HepG2 (cell line): ENCODE measurements around the gene MAN2B2. TPM values are rescaled to one million over a fixed set of nuclear protein-coding genes. Genes with fewer than 3 reads are reported as not detected.

Experiments
- BCL3 ChIP-seq: sonication (generic); formaldehyde crosslinking; IDR thresholded peaks from 2 replicates; pipeline ENCODE4 v1.5.1; 2020; ENCODE audit warnings: mild to moderate bottlenecking, missing genetic modification reagents, moderate library complexity
- CERS6 ChIP-seq: sonication (generic); formaldehyde crosslinking; IDR thresholded peaks from 2 replicates; pipeline ENCODE4 v1.5.0; 2020; ENCODE audit warnings: missing genetic modification reagents
- DNMT3B ChIP-seq: conservative IDR thresholded peaks from 2 replicates; pipeline ENCODE4 v1.6.1; 2016; ENCODE audit warnings: missing biosample characterization, control low read depth
- EEA1 ChIP-seq: sonication (generic); formaldehyde crosslinking; IDR thresholded peaks from 2 replicates; pipeline ENCODE4 v1.5.1; 2020; ENCODE audit warnings: mild to moderate bottlenecking, missing genetic modification reagents, borderline replicate concordance
- FLYWCH1 ChIP-seq: sonication (generic); formaldehyde crosslinking; IDR thresholded peaks from 2 replicates; pipeline ENCODE4 v1.8.1; 2023; ENCODE audit warnings: mild to moderate bottlenecking, missing genetic modification reagents
- NCOA5 ChIP-seq: sonication (generic); formaldehyde crosslinking; IDR thresholded peaks from 2 replicates; pipeline ENCODE4 v1.4.0; 2020; ENCODE audit warnings: missing genetic modification reagents
- PTBP1 ChIP-seq: fragments of 200-400 bp; formaldehyde crosslinking; IDR thresholded peaks from 2 replicates; pipeline ENCODE4 v1.6.1; 2018; ENCODE audit warnings: low read length, low read depth; ENCODE audit not compliant: poor library complexity, severe bottlenecking
- REL ChIP-seq: sonication (generic); formaldehyde crosslinking; conservative IDR thresholded peaks from 2 replicates; pipeline ENCODE4 v1.8.0; 2022; ENCODE audit warnings: mild to moderate bottlenecking, missing genetic modification reagents, moderate library complexity
- SMAD1 ChIP-seq: sonication (generic); formaldehyde crosslinking; IDR thresholded peaks from 2 replicates; pipeline ENCODE4 v1.4.0; 2020; ENCODE audit warnings: missing genetic modification reagents, low read depth, mild to moderate bottlenecking, borderline replicate concordance
- ZNF446 ChIP-seq: sonication (generic); formaldehyde crosslinking; IDR thresholded peaks from 2 replicates; pipeline ENCODE4 v1.5.0; 2020; ENCODE audit warnings: mild to moderate bottlenecking, missing genetic modification reagents
- ZNF563 ChIP-seq: sonication (generic); formaldehyde crosslinking; IDR thresholded peaks from 2 replicates; pipeline ENCODE4 v1.8.0; 2022; ENCODE audit warnings: mild to moderate bottlenecking, moderate library complexity, missing genetic modification reagents
- ZNF569 ChIP-seq: sonication (generic); formaldehyde crosslinking; IDR thresholded peaks from 2 replicates; pipeline ENCODE4 v1.5.0; 2020; ENCODE audit warnings: mild to moderate bottlenecking, missing genetic modification reagents, moderate library complexity, borderline replicate concordance
- ZNF580 ChIP-seq: IDR thresholded peaks from 2 replicates; pipeline ENCODE4 v1.6.1; 2016; ENCODE audit warnings: low read depth, borderline replicate concordance
- ZNF672 ChIP-seq: sonication (generic); formaldehyde crosslinking; IDR thresholded peaks from 2 replicates; pipeline ENCODE4 v1.8.1; 2022; ENCODE audit warnings: missing genetic modification reagents
- ZZZ3 ChIP-seq: sonication (generic); formaldehyde crosslinking; IDR thresholded peaks from 2 replicates; pipeline ENCODE4 v1.4.0; 2020; ENCODE audit warnings: missing genetic modification reagents, mild to moderate bottlenecking, borderline replicate concordance
- polyA plus RNA-seq, 8 experiments: library from polyadenylated mRNA; depleted of rRNA in 3 of 8; stranded (reverse) in 7 of 8; unstranded in 1 of 8; fragments of >200 nt; fragmentation: Illumina TruSeq in 4 of 8; extraction: Trizol in 4 of 8; gene quantifications; 2 replicates each; pipeline versions ENCODE4 v1.2.1 to v1.2.3, GENCODE V29; 2011 to 2016; ENCODE audit warnings: low read depth in 4 of 8, missing spikeins in 1 of 8, mixed read lengths in 1 of 8; ENCODE audit not compliant: insufficient read depth in 1 of 8
- total RNA-seq, 5 experiments: library from RNA; depleted of rRNA; stranded (reverse); fragments of >200 nt; fragmentation: Illumina TruSeq; extraction: Trizol; gene quantifications; 2 replicates each; pipeline ENCODE4 v1.2.3, GENCODE V29; 2016; ENCODE audit warnings: low read depth in 1 of 5
- TF ChIP-seq, protein P1 (sequence below): IDR thresholded peaks from 2 replicates; pipeline ENCODE4 v1.6.1; 2016; ENCODE audit warnings: mild to moderate bottlenecking, missing biosample characterization, missing genetic modification reagents
- TF ChIP-seq, protein P2 (sequence below): sonication (generic); formaldehyde crosslinking; IDR thresholded peaks from 2 replicates; pipeline ENCODE4 v1.4.0; 2020; ENCODE audit warnings: missing genetic modification reagents
- TF ChIP-seq, protein P3 (sequence below): IDR thresholded peaks from 2 replicates; pipeline ENCODE4 v1.6.1; 2012; ENCODE audit warnings: low read length, improper control_type of control experiment

Gene MAN2B2
- total and polyA plus RNA-seq, 2 of the 13 experiments (the other 11 are each of a cell fraction or from before 2014, with no cell fraction given): 4.8 to 5.4 TPM

DNA sequence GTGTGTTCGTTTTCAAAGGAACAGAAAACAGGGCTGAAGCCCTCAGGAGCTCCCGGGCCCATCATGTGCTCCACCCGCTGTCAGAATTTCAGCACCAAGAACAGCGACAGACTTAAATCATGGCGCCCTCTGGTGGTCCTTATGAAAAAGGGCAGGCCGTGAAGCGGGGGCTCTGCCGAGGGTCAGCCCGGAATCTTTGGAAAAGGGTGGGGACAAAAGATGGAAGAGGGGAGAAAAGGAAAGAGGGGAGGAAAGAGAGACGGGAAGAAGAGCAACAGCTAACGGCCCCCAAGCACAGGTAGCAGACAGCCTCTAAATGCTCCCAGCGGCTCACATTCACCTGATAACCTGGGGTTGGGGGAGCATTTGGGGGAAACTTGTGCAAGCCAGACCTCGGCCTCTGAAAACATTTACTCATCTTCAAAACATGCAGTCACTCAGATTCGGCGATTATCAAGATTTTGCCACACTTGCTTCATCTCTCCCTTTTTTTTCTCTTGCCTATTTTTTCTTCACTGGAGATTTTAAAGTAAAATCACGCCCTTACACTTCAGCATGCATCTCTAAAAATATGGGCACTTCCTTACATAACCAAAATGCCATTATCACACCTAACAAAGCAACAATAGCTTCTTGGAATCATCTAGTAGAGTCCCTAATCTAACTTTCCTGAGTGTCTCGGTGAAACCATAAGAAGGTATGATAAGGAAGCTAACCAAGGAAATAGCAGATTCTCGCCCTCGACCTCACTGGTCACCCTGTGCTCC is 28.1 kb upstream of the MAN2B2 start (continued):
- TF ChIP-seq BCL3 (CRISPR knock-in tag): no peak
- TF ChIP-seq ZNF580 (CRISPR knock-in tag): peak; percentile 91
- TF ChIP-seq EEA1 (CRISPR knock-in tag): no peak
- peak; percentile 85; the same call in 1 of the 2 replicates for TF ChIP-seq ZNF446 (CRISPR knock-in tag)
- TF ChIP-seq, protein P1, sequence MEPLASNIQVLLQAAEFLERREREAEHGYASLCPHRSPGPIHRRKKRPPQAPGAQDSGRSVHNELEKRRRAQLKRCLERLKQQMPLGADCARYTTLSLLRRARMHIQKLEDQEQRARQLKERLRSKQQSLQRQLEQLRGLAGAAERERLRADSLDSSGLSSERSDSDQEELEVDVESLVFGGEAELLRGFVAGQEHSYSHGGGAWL (CRISPR knock-in tag): peak; percentile 85
- TF ChIP-seq NCOA5 (CRISPR knock-in tag): no peak
- TF ChIP-seq PTBP1: no peak
- no peak for TF ChIP-seq SMAD1 (CRISPR knock-in tag)
- no peak for TF ChIP-seq REL (CRISPR knock-in tag)
- TF ChIP-seq CERS6 (CRISPR knock-in tag): no peak; the same call in 1 of the 2 replicates
- TF ChIP-seq DNMT3B: peak; percentile 98
- TF ChIP-seq, protein P2, sequence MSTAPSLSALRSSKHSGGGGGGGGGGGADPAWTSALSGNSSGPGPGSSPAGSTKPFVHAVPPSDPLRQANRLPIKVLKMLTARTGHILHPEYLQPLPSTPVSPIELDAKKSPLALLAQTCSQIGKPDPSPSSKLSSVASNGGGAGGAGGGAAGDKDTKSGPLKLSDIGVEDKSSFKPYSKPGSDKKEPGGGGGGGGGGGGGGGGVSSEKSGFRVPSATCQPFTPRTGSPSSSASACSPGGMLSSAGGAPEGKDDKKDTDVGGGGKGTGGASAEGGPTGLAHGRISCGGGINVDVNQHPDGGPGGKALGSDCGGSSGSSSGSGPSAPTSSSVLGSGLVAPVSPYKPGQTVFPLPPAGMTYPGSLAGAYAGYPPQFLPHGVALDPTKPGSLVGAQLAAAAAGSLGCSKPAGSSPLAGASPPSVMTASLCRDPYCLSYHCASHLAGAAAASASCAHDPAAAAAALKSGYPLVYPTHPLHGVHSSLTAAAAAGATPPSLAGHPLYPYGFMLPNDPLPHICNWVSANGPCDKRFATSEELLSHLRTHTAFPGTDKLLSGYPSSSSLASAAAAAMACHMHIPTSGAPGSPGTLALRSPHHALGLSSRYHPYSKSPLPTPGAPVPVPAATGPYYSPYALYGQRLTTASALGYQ (CRISPR knock-in tag): peak; percentile 69; the same call in 1 of the 2 replicates
- TF ChIP-seq ZNF569 (CRISPR knock-in tag): no peak
- TF ChIP-seq, protein P3, sequence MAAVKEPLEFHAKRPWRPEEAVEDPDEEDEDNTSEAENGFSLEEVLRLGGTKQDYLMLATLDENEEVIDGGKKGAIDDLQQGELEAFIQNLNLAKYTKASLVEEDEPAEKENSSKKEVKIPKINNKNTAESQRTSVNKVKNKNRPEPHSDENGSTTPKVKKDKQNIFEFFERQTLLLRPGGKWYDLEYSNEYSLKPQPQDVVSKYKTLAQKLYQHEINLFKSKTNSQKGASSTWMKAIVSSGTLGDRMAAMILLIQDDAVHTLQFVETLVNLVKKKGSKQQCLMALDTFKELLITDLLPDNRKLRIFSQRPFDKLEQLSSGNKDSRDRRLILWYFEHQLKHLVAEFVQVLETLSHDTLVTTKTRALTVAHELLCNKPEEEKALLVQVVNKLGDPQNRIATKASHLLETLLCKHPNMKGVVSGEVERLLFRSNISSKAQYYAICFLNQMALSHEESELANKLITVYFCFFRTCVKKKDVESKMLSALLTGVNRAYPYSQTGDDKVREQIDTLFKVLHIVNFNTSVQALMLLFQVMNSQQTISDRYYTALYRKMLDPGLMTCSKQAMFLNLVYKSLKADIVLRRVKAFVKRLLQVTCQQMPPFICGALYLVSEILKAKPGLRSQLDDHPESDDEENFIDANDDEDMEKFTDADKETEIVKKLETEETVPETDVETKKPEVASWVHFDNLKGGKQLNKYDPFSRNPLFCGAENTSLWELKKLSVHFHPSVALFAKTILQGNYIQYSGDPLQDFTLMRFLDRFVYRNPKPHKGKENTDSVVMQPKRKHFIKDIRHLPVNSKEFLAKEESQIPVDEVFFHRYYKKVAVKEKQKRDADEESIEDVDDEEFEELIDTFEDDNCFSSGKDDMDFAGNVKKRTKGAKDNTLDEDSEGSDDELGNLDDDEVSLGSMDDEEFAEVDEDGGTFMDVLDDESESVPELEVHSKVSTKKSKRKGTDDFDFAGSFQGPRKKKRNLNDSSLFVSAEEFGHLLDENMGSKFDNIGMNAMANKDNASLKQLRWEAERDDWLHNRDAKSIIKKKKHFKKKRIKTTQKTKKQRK: no peak
- TF ChIP-seq ZZZ3 (CRISPR knock-in tag): no peak
- 0 out of 2 replicates have a peak, but pooled peaks have one; percentile 55 for TF ChIP-seq ZNF563 (CRISPR knock-in tag)
- no peak for TF ChIP-seq ZNF672
- no peak for TF ChIP-seq FLYWCH1
